K562 (cell line): ENCODE results near the gene TLCD4. TPM values are rescaled to one million over a fixed set of nuclear protein-coding genes. Genes with fewer than 3 reads are reported as not detected.

ENCODE experiments used
- ATAC-seq: fragments of 200-7000 bp; cut with Tn5 transposase; 3 replicates; pipeline ENCODE4 v1.9.1; 2020; ENCODE audit warnings: moderate library complexity
- BruUV-seq: library from RNA; stranded (reverse); fragments of 400-500 nt; replicated peaks from 2 replicates; lab custom pipeline; 2021; lab: Mats Ljungman, UMichigan
- CTCF ChIA-PET: fragments of 300-600 bp; formaldehyde crosslinking; extraction: SDS; loops from one replicate; lab custom pipeline; 2021; ENCODE audit warnings: low intra/inter-chr PET ratio; lab: Yijun Ruan, JAX
- POLR2A ChIA-PET: fragments of 300-600, 350-650 bp; sonication (Branson Sonifier 250); formaldehyde crosslinking; extraction: SDS; loops from one replicate; lab custom pipeline; 2021; ENCODE audit warnings: antibody characterized with exemption, inconsistent platforms; lab: Yijun Ruan, JAX
- DNase-seq, 4 experiments: peaks; one replicate each; pipeline versions ENCODE4 v3.0.0 to v3.0.0-alpha.2; 2011 to 2018; ENCODE audit warnings: low spot score in 3 of 4, mixed read lengths in 3 of 4; ENCODE audit errors: extremely low read depth in 1 of 4
- FAIRE-seq: peaks from 2 replicates; lab custom pipeline; 2011; peaks lifted over from hg19 to GRCh38; lab: Jason Lieb, UNC
- H2AFZ ChIP-seq: 2 replicates; pipeline ENCODE4 v1.6.0; 2011; ENCODE audit warnings: low read depth, low read length, control low read depth, inconsistent platforms
- H3K27ac ChIP-seq: fragments of 200-600 bp; 3 replicates; pipeline ENCODE4 v1.8.0; 2011; ENCODE audit warnings: low read depth, mild to moderate bottlenecking, control low read depth, inconsistent platforms, low read length, moderate library complexity, mixed read lengths; ENCODE audit errors: extremely low read depth
- H3K27me3 ChIP-seq, 2 experiments: fragments of 300-600 bp in 1 of 2; 2 replicates in 1 of 2; 3 replicates in 1 of 2; pipeline versions ENCODE4 v1.6.0 to v1.8.0; 2011; ENCODE audit warnings: inconsistent platforms in 2 of 2, low read length in 2 of 2, mild to moderate bottlenecking in 1 of 2, mixed read lengths in 1 of 2, moderate library complexity in 1 of 2; ENCODE audit not compliant: control insufficient read depth in 2 of 2, insufficient read depth in 2 of 2
- H3K36me3 ChIP-seq: fragments of 300-600 bp; 3 replicates; pipeline ENCODE4 v1.8.0; 2011; ENCODE audit warnings: mild to moderate bottlenecking, low read length, inconsistent platforms; ENCODE audit not compliant: control insufficient read depth, insufficient read depth
- H3K4me1 ChIP-seq, 2 experiments: fragments of 200-600 bp in 1 of 2; replicated peaks in 1 of 2; 2 replicates in 1 of 2; 3 replicates in 1 of 2; pipeline versions ENCODE4 v1.5.1 to v1.8.0; 2011; ENCODE audit warnings: inconsistent platforms in 2 of 2, low read length in 2 of 2, mild to moderate bottlenecking in 1 of 2, mixed read lengths in 1 of 2, moderate library complexity in 1 of 2; ENCODE audit not compliant: control insufficient read depth in 2 of 2, insufficient read depth in 2 of 2
- H3K4me2 ChIP-seq: 2 replicates; pipeline ENCODE4 v1.6.1; 2011; ENCODE audit warnings: low read length, control low read depth, inconsistent platforms, mixed read lengths; ENCODE audit not compliant: insufficient read depth
- H3K4me3 ChIP-seq: fragments of 200-600 bp; sonication (generic), shearing (Covaris generic); 2 replicates; pipeline ENCODE4 v1.5.1; 2016; ENCODE audit warnings: control low read depth, inconsistent platforms
- H3K79me2 ChIP-seq: fragments of 200-600 bp; 3 replicates; pipeline ENCODE4 v1.8.0; 2011; ENCODE audit warnings: low read length, inconsistent platforms; ENCODE audit not compliant: control insufficient read depth, insufficient read depth
- H3K9ac ChIP-seq, 2 experiments: 2 replicates each; pipeline versions ENCODE4 v1.6.0 to v1.6.1; 2011; ENCODE audit warnings: low read depth in 2 of 2, low read length in 2 of 2, control low read depth in 1 of 2, inconsistent platforms in 1 of 2, mild to moderate bottlenecking in 1 of 2, mixed read lengths in 1 of 2; ENCODE audit not compliant: insufficient read depth in 1 of 2
- H3K9me1 ChIP-seq: one replicate; pipeline ENCODE4 v1.6.0; 2011; ENCODE audit warnings: inconsistent platforms, mild to moderate bottlenecking, low read length, moderate library complexity; ENCODE audit not compliant: control insufficient read depth, insufficient read depth
- H3K9me3 ChIP-seq: replicated peaks from 2 replicates; pipeline ENCODE4 v1.5.1; 2011; ENCODE audit warnings: low read depth, low read length, inconsistent platforms; ENCODE audit not compliant: control insufficient read depth, insufficient read depth
- H4K20me1 ChIP-seq: replicated peaks from 2 replicates; pipeline ENCODE4 v1.6.1; 2011; ENCODE audit warnings: low read length, inconsistent platforms, mixed read lengths; ENCODE audit not compliant: control insufficient read depth, insufficient read depth
- CEBPG ChIP-seq, 3 experiments: fragments of 200-800 bp in 1 of 3; sonication (Bioruptor generic) in 1 of 3; sonication (generic) in 1 of 3; formaldehyde crosslinking in 1 of 3; IDR thresholded peaks in 2 of 3; conservative IDR thresholded peaks in 1 of 3; 2 replicates each; pipeline versions ENCODE4 v1.6.1 to v1.8.0; 2016 to 2022; ENCODE audit warnings: missing compliant biosample characterization in 2 of 3, missing genetic modification characterization in 2 of 3, mild to moderate bottlenecking in 1 of 3, missing genetic modification reagents in 1 of 3
- CSDE1 ChIP-seq, 2 experiments: fragments of 450-650 bp; IDR thresholded peaks; 2 replicates each; pipeline ENCODE4 v1.6.1; 2016; ENCODE audit warnings: mild to moderate bottlenecking in 1 of 2
- ESRRA ChIP-seq: fragments of 450-650 bp; IDR thresholded peaks from 2 replicates; pipeline ENCODE4 v1.6.1; 2014; ENCODE audit warnings: low read depth, mild to moderate bottlenecking, moderate library complexity, borderline replicate concordance
- ETS2 ChIP-seq: IDR thresholded peaks from 2 replicates; pipeline ENCODE4 v1.6.1; 2016; ENCODE audit warnings: borderline replicate concordance, missing genetic modification characterization, mild to moderate bottlenecking, moderate library complexity, missing compliant biosample characterization; ENCODE audit not compliant: poor library complexity, severe bottlenecking
- EWSR1 ChIP-seq: fragments of 450-650 bp; IDR thresholded peaks from 2 replicates; pipeline ENCODE4 v1.6.1; 2018; ENCODE audit warnings: borderline replicate concordance, mild to moderate bottlenecking, low read depth, moderate library complexity; ENCODE audit not compliant: partially characterized antibody
- HDAC6 ChIP-seq: IDR thresholded peaks from 2 replicates; pipeline ENCODE4 v1.6.1; 2012; ENCODE audit warnings: low read depth, mild to moderate bottlenecking, control low read depth, inconsistent platforms, low read length, moderate library complexity
- HNRNPLL ChIP-seq: fragments of 200-400 bp; formaldehyde crosslinking; IDR thresholded peaks from 2 replicates; pipeline ENCODE4 v1.6.1; 2017; ENCODE audit warnings: low read length, low read depth, mild to moderate bottlenecking; ENCODE audit not compliant: poor library complexity, severe bottlenecking
- L3MBTL2 ChIP-seq: fragments of 450-650 bp; IDR thresholded peaks from 2 replicates; pipeline ENCODE4 v1.6.1; 2016; ENCODE audit warnings: mild to moderate bottlenecking, moderate library complexity
- MEIS2 ChIP-seq: fragments of 450-650 bp; IDR thresholded peaks from 2 replicates; pipeline ENCODE4 v1.6.1; 2014; ENCODE audit warnings: mild to moderate bottlenecking; ENCODE audit not compliant: partially characterized antibody
- POLR2G ChIP-seq: fragments of 200-400 bp; formaldehyde crosslinking; IDR thresholded peaks from 2 replicates; pipeline ENCODE4 v1.6.1; 2017; ENCODE audit warnings: low read depth, mild to moderate bottlenecking, antibody characterized with exemption, low read length, moderate library complexity
- SUPT5H ChIP-seq: fragments of 450-650 bp; IDR thresholded peaks from 2 replicates; pipeline ENCODE4 v1.6.1; 2016
- THRAP3 ChIP-seq: fragments of 450-650 bp; IDR thresholded peaks from 2 replicates; pipeline ENCODE4 v1.6.1; 2016; ENCODE audit warnings: mild to moderate bottlenecking, inconsistent platforms, borderline replicate concordance
- ZNF830 ChIP-seq: fragments of 250-450 bp; sonication (Bioruptor Pico); IDR thresholded peaks from 2 replicates; pipeline ENCODE4 v1.5.0; 2021; ENCODE audit warnings: mild to moderate bottlenecking
- WGBS: fragments of 100-300 bp; shearing (Covaris generic); methylation state at CpG from one replicate; pipeline ENCODE4 v1.1.6; 2016; ENCODE audit warnings: low coverage, mixed read lengths; ENCODE audit not compliant: insufficient coverage; ENCODE audit errors: missing lambda C conversion rate; 5-methylcytosine and 5-hydroxymethylcytosine counted together
- in situ Hi-C: fragments of 300-500 bp; cut with MboI; formaldehyde crosslinking; loops from 4 replicates; pipeline ENCODE4 v1.15.0; 2018; ENCODE audit warnings: inconsistent platforms, mixed read lengths
- intact Hi-C: fragments of 100-400 bp; cut with micrococcal nuclease; formaldehyde crosslinking; loops from 2 replicates; pipeline ENCODE4 v1.14.2; 2022
- polyA plus RNA-seq, 8 experiments: library from polyadenylated mRNA; depleted of rRNA in 4 of 8; stranded (reverse) in 5 of 8; unstranded in 3 of 8; fragments of >200 nt; fragmentation: Nextera tagmentation in 2 of 8; fragmentation: Illumina TruSeq in 1 of 8; extraction: Ambion mirVana in 2 of 8; extraction: Trizol in 1 of 8; gene quantifications; 2 replicates each; pipeline versions ENCODE4 v1.2.1 to v1.2.3, GENCODE V29; 2011 to 2014; ENCODE audit warnings: inconsistent platforms in 1 of 8, missing spikeins in 1 of 8
- total RNA-seq, 7 experiments: library from RNA; depleted of rRNA in 6 of 7; stranded (reverse); fragments of >200 nt in 6 of 7; fragmentation: Illumina TruSeq in 2 of 7; extraction: Trizol in 2 of 7; gene quantifications; 2 replicates each; pipeline versions ENCODE4 v1.2.1 to v1.2.3, GENCODE V29; 2011 to 2021; ENCODE audit warnings: low replicate concordance in 1 of 7
- TF ChIP-seq, protein P1 (sequence below): sonication (generic); formaldehyde crosslinking; IDR thresholded peaks from 2 replicates; pipeline ENCODE4 v1.8.0; 2022; ENCODE audit warnings: mild to moderate bottlenecking, missing genetic modification reagents
- TF ChIP-seq, protein P2 (sequence below): fragments of 250-450 bp; sonication (Bioruptor Pico); IDR thresholded peaks from 2 replicates; pipeline ENCODE4 v1.8.0; 2022; ENCODE audit warnings: moderate library complexity, mild to moderate bottlenecking, inconsistent platforms
- TF ChIP-seq, protein P3 (sequence below): fragments of 450-650 bp; formaldehyde crosslinking; IDR thresholded peaks from 2 replicates; pipeline ENCODE4 v1.4.0; 2020; ENCODE audit warnings: mild to moderate bottlenecking
- TF ChIP-seq, protein P4 (sequence below): sonication (generic); formaldehyde crosslinking; IDR thresholded peaks from 2 replicates; pipeline ENCODE4 v1.8.1; 2022; ENCODE audit warnings: missing genetic modification reagents

The TLCD4 gene
- total and polyA plus RNA-seq, 9 of the 15 experiments (the other 6 are each of a cell fraction or from before 2014, with no cell fraction given): 3.5 to 19.8 (median 7.6) TPM

DNA sequence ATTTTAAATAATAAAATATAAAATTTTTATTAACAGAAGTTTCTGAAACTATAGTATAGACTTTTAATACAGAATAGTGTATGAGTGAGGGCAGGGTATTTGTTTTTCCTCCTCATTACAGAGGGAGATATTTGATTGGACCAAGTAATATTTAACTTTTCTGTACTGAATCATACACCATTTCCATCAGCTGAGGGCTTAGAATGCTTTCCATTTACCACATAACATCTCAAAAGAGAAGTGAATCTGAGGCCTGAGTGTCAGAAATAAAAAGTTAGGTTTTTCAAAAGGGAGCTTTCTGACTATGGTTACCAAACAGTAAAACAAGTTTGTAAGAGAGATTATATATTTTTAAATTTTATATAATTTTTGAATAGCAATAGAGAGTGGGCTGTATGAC, 29.5 kb downstream of the TLCD4 start (continued):
- TF ChIP-seq, protein P1, sequence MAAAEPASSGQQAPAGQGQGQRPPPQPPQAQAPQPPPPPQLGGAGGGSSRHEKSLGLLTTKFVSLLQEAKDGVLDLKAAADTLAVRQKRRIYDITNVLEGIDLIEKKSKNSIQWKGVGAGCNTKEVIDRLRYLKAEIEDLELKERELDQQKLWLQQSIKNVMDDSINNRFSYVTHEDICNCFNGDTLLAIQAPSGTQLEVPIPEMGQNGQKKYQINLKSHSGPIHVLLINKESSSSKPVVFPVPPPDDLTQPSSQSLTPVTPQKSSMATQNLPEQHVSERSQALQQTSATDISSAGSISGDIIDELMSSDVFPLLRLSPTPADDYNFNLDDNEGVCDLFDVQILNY (CRISPR knock-in tag): no peak
- TF ChIP-seq MEIS2: no peak
- TF ChIP-seq, protein P2, sequence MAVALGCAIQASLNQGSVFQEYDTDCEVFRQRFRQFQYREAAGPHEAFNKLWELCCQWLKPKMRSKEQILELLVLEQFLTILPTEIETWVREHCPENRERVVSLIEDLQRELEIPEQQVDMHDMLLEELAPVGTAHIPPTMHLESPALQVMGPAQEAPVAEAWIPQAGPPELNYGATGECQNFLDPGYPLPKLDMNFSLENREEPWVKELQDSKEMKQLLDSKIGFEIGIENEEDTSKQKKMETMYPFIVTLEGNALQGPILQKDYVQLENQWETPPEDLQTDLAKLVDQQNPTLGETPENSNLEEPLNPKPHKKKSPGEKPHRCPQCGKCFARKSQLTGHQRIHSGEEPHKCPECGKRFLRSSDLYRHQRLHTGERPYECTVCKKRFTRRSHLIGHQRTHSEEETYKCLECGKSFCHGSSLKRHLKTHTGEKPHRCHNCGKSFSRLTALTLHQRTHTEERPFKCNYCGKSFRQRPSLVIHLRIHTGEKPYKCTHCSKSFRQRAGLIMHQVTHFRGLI (CRISPR knock-in tag): no peak
- no peak for TF ChIP-seq CEBPG (CRISPR knock-in tag; IDR thresholded peaks at IDR 0.05)
- TF ChIP-seq CEBPG (tag; conservative IDR thresholded peaks at IDR 0.05 in 1 of 2, IDR thresholded peaks at IDR 0.05 in 1 of 2): no peak
- TF ChIP-seq EWSR1: no peak

DNA sequence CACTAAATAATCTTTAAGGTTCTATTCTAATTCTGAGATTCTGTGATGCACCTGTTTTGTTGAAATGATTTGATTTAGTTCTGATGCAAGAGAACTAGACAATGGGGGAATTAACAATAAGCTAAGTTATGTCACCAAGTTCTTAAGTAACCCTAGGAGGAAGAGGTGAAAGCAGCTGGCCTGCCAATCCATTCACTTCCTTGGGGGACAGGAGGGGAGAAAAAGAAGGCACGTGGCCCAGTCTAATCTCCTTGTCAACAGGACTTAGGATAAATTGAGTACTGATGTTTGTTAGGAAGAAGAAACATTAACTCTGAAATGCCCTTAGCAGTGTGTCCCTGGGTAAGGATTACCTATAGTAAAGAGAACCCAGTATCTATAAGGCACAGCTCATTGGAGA, 36.9 kb downstream of the TLCD4 start:
- no peak overlapping the region for H2AFZ ChIP-seq
- no peaks in the 10 kb centered on the region for H4K20me1 ChIP-seq
- no peaks in the 10 kb centered on the region for H3K9me1 ChIP-seq
- no TSS peak for BruUV-seq
- no peaks in the 10 kb centered on the region for H3K79me2 ChIP-seq
- no peak for FAIRE-seq
- ChIA-PET POLR2A (interaction anchor here (0.7 to 1.2 kb wide), 7 partner anchors 10 to 78 kb away, joined by 3 to 4 read pairs (median 3); no protein-coding TSS in a partner anchor), CTCF (no interaction called here)
- H3K4me2 ChIP-seq: no peak overlapping the region
- intact Hi-C loops: no loop called here
- H3K27ac ChIP-seq: no peak overlapping the region
- ATAC-seq: no peak
- no peak overlapping the region for H3K4me3 ChIP-seq
- TF ChIP-seq SUPT5H (no peak), HNRNPLL (no peak), L3MBTL2 (no peak), ZNF830 (CRISPR knock-in tag) (no peak), HDAC6 (no peak), POLR2G (no peak), ESRRA (no peak), CSDE1 (IDR thresholded peaks at IDR 0.05) (no peak), THRAP3 (no peak), ETS2 (tag) (no peak)
- TF ChIP-seq, protein P3, sequence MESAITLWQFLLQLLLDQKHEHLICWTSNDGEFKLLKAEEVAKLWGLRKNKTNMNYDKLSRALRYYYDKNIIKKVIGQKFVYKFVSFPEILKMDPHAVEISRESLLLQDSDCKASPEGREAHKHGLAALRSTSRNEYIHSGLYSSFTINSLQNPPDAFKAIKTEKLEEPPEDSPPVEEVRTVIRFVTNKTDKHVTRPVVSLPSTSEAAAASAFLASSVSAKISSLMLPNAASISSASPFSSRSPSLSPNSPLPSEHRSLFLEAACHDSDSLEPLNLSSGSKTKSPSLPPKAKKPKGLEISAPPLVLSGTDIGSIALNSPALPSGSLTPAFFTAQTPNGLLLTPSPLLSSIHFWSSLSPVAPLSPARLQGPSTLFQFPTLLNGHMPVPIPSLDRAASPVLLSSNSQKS (CRISPR knock-in tag): no peak
- TF ChIP-seq, protein P4, sequence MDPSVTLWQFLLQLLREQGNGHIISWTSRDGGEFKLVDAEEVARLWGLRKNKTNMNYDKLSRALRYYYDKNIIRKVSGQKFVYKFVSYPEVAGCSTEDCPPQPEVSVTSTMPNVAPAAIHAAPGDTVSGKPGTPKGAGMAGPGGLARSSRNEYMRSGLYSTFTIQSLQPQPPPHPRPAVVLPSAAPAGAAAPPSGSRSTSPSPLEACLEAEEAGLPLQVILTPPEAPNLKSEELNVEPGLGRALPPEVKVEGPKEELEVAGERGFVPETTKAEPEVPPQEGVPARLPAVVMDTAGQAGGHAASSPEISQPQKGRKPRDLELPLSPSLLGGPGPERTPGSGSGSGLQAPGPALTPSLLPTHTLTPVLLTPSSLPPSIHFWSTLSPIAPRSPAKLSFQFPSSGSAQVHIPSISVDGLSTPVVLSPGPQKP (CRISPR knock-in tag): no peak
- H3K9me3 ChIP-seq: no peaks in the 10 kb centered on the region
- peaks cover 40% of the 10 kb centered on the region for H3K36me3 ChIP-seq
- no peak overlapping the region for H3K9ac ChIP-seq
- H3K4me1 ChIP-seq: no peaks in the 10 kb centered on the region
- DNase-seq: no peak
- WGBS: 38% methylated on average over 1 of the region's 1 CpG
- in situ Hi-C loops: no loop called here
- H3K27me3 ChIP-seq: no peaks in the 10 kb centered on the region
